PFSK-1 (cell line): ENCODE results near the gene OPN3.

ENCODE experiments used
- FOXP2 ChIP-seq: optimal IDR thresholded peaks from 2 replicates; pipeline ENCODE3; 2011; ENCODE audit warnings: borderline replicate concordance, control low read depth, inconsistent platforms; ENCODE audit not compliant: insufficient read depth; ENCODE audit errors: extremely low read length, extremely low read depth
- POLR2AphosphoS5 ChIP-seq: IDR thresholded peaks from 2 replicates; pipeline ENCODE4 v1.6.1; 2012; ENCODE audit warnings: low read depth, mild to moderate bottlenecking, control low read depth, low read length, moderate library complexity
- SIN3A ChIP-seq: IDR thresholded peaks from 2 replicates; pipeline ENCODE4 v1.6.1; 2012; ENCODE audit warnings: mild to moderate bottlenecking, low read length, moderate library complexity, borderline replicate concordance; ENCODE audit not compliant: insufficient read depth
- TAF1 ChIP-seq: IDR thresholded peaks from 2 replicates; pipeline ENCODE4 v1.6.1; 2012; ENCODE audit warnings: low read length, control low read depth, borderline replicate concordance; ENCODE audit not compliant: insufficient read depth
- TF ChIP-seq, protein P1 (sequence below), 2 experiments: IDR thresholded peaks; 2 replicates each; pipeline versions ENCODE4 v1.6.1 to v1.8.0; 2011 to 2012; ENCODE audit warnings: low read depth in 2 of 2, low read length in 2 of 2, control low read depth in 1 of 2, inconsistent platforms in 1 of 2, mild to moderate bottlenecking in 1 of 2, moderate library complexity in 1 of 2; ENCODE audit not compliant: insufficient read depth in 1 of 2

GRCh38 chr1:241592273-241592958 is 47.8 kb downstream of the OPN3 start:
- TF ChIP-seq POLR2AphosphoS5, result no peak
- TF ChIP-seq SIN3A, result no peak
- TF ChIP-seq, protein P1, sequence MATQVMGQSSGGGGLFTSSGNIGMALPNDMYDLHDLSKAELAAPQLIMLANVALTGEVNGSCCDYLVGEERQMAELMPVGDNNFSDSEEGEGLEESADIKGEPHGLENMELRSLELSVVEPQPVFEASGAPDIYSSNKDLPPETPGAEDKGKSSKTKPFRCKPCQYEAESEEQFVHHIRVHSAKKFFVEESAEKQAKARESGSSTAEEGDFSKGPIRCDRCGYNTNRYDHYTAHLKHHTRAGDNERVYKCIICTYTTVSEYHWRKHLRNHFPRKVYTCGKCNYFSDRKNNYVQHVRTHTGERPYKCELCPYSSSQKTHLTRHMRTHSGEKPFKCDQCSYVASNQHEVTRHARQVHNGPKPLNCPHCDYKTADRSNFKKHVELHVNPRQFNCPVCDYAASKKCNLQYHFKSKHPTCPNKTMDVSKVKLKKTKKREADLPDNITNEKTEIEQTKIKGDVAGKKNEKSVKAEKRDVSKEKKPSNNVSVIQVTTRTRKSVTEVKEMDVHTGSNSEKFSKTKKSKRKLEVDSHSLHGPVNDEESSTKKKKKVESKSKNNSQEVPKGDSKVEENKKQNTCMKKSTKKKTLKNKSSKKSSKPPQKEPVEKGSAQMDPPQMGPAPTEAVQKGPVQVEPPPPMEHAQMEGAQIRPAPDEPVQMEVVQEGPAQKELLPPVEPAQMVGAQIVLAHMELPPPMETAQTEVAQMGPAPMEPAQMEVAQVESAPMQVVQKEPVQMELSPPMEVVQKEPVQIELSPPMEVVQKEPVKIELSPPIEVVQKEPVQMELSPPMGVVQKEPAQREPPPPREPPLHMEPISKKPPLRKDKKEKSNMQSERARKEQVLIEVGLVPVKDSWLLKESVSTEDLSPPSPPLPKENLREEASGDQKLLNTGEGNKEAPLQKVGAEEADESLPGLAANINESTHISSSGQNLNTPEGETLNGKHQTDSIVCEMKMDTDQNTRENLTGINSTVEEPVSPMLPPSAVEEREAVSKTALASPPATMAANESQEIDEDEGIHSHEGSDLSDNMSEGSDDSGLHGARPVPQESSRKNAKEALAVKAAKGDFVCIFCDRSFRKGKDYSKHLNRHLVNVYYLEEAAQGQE (IDR thresholded peaks at IDR 0.05; ENCODE audit: insufficient read depth in 1 of 2, low read depth in 2 of 2, low read length in 2 of 2), result no peak
- TF ChIP-seq TAF1, result no peak
- TF ChIP-seq FOXP2, result no peak
